Pons (tissue), 1 donor: ENCODE results near the gene WNK2.

Source experiments
- DNase-seq: peaks from one replicate; pipeline ENCODE4 v3.0.0-alpha.2; 2016; ENCODE audit warnings: low spot score

The WNK2 gene

DNA sequence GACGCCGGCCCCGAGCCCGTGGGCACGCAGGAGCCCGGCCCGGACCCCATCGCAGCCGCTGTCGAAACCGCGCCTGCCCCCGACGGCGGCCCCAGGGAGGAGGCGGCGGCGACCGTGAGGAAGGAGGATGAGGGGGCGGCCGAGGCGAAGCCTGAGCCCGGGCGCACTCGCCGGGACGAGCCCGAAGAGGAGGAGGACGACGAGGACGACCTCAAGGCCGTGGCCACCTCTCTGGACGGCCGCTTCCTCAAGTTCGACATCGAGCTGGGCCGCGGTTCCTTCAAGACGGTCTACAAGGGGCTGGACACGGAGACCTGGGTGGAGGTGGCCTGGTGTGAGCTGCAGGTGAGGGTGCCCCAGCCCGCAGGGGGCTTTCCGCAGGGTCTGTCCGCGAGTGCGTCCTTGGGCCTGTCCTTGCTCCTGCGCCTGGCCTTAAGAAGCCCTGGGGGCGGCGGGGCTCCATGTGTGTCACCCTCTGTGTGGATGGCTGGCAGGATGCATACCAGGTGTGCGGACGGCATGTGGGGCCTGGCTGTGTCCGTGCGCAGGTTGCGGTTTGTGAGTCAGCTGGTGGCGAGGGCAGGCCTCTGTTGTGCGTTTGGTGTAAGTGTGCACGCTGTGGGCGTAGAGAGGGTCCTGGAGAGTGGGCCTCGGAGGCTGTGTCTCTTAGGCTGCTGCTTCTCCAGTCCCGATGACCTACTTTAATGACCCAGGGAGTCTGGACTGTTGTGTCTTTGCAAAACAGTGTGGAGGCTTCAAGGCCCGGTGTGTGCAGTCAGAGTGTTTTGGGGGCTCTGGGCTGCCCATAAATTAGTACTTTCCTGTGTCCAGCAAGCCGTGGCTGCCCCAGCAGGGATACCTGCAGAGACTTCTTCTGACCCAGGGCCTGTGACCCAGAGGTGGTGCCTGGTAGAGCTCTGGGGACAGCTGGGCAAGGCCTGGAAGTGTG, 1.6 kb downstream of the WNK2 start:
- DNase-seq, result no peak

DNA sequence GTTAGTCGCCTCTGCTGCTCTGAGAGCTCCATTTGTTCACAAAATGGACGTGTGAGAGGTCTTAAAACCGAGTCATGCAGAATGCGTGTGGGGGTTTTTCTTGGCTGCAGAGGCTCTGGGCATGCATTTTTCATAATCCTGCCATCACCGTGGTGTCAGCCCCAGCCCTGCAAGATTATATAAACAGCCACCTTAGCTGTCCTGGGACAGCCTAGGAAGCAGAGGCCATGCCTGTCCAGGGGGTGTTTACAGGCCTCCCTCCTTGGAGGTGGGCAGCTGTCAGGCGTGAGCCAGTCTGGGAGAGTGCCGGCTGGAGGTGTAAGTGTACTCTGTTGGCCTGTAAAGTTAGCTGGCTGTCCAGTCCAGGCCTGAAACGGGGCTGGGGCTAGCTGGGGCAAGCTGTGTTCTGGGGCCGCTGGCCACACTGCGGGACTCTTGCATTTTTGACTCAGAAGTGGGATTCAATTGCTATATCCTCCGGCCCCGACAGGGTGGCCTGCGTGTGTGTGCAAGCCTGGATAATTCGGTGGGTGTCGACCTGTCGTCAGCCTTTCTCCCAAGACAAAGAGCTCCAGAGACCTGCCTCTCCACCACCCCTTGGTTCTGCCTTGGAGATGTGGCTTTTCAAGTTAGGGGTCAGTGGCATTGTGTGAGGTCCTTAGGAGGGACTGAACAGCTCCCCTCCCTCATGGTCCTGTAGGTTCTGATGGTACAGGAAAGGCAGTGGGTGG, 2.4 kb downstream of the WNK2 start:
- no peak for DNase-seq

DNA sequence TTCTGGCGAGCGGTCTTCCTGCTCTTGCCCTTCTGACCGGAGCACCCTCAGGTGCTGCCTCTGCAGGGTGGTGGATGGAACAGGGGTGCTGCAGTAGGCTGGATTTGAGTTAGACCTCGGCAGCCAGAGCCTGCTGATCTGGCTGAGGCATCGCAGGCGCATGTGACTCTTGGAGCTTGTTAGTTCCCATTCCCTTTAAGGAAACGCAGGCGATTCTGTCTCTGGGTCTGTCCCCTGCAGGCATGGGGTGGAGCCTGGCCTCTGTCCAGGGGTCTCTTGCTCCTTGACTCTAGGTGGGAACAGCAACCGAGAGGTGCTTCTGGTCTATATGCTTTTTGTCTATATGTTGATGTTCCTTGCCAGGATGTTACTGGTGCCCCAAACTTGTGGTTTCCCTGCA, 3.1 kb downstream of the WNK2 start:
- no peak for DNase-seq

DNA sequence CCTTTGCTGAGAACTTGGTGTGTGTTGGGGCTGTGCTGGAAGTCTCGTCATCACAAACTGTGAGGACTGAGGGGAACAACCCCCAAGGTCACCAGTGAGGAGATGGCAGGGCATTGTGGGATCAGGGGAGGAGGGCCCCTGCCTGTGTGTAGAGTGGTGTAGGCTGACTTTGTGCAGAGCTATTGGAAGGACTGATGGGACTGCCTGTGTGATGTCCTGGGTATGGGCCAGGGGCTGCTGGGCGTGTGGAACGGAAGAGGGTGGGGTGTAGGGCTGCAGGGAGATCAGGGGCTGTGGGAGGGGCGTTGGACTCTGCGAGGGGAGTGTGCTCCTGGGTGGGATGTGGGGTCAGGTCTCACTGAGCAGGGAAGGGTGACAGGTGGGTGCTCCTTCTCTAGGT, 3.6 kb downstream of the WNK2 start:
- DNase-seq, result no peak

GRCh38 chr9:93188426-93189368, 4.8 kb downstream of the WNK2 start:
- no peak for DNase-seq

DNA sequence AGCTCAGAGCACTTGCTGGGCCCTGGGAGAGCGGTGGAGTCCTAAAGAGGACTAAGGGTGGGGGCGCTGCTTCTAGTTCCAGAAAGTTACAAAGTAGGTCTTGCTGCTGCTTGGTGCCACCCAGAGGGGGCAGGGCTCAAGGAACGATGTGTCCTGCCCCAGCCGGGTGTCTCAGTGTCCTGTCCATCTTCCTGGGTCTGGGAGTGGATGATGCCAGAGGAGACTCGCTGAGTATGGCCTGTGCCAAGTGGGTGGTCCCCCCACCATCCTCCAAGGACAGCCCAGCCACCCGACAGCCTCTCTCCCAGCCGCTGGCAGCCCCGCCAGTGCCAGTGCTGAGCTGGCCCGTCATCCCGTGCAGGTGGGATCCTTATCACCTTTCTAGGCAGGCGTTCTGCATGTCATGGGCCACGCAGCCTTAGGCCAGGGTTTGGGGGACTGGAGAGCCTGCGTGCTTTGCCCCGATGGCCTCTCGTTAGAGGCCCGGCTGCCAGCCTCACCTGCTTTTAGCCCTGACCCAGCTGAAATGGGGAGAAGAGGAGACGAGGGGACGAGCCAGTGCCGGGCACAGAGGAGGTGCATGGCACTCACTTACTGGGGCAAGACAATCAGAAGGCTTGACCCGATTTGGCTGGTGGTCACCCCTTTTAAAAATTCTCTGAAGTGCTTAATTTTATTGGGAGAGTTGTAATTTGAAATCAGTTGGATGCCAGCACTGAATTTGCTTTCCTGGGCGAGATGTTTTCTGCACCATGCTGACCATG, 5.6 kb downstream of the WNK2 start:
- DNase-seq, result no peak

GRCh38 chr9:93190133-93190525, 6.2 kb downstream of the WNK2 start:
- DNase-seq, result no peak

DNA sequence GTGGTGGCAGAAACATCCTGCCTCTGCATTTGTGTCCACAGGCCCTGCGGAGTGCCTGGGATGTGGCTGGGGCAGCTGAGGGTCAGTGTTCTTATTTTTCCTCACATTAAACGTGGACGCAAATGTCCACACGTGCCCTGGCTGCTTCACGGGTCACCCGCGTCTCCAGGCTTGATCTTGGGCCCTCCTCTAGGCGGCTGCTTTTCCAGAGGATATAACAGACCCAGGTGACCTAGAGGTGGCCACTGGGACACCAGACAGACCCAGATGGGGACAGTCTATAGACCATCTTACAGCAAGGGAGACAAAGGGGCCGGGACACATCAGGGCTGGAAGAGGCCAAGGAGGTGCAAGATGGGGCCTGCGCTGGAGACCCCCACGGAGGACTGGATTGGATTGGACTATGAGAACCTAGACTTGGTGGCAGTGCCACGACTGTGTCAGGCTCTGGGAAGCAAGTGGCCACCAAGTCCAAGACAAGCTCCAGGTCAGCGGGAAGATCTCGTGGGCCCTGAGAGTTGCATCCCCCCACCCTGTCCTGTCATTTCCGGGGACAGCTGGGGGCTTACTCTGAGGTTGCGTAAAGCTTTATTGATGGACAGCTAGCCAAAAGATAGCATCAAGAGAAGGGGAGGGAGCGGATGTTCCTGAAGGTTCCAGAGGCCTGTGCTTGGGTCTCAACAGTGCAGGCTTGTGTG, 6.9 kb downstream of the WNK2 start:
- DNase-seq, result no peak

- no peak for DNase-seq
These were observed 7.4 kb downstream of the WNK2 start for GRCh38 chr9:93191354-93191660.

DNA sequence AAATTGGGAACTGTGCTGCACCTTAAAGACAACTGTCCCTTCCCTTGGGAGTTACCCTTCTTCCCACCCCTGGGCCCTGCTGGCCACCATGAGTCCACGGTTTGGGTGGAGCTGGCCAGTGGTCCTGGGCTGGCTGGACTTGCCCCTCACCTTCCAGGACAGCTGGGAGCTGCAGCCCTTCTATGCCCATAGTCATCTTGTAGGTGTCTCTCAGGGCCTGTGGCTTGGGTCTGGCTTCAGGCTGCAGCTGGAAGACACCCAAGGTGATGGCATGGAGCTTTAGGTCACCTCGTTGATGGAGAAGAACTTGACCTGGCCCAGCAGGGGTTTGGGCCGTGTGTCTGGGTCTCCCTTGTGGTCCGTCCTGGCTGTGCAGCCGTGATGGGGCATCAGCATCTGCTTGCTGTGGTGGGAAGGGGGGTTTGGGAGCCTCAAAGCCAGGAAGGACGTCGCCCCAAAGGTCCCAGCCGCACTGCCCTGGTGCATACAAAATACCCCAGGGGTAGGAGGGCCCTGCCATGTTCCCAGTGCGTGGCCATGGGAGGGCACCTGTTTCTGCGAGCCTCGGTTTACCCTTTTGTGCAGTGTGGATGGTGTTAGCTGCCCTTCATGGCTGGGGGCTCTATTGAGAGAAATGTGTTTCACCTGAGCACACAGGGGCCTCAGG, 8.9 kb downstream of the WNK2 start:
- no peak for DNase-seq

GRCh38 chr9:93193388-93194220, 9.7 kb downstream of the WNK2 start:
- no peak for DNase-seq

GRCh38 chr9:93194221-93194625, 10.3 kb downstream of the WNK2 start:
- no peak for DNase-seq

GRCh38 chr9:93194641-93195040, 10.7 kb downstream of the WNK2 start:
- no peak for DNase-seq

GRCh38 chr9:93196096-93197055, 12.4 kb downstream of the WNK2 start:
- DNase-seq, result no peak

- no peak for DNase-seq
These were observed 13.7 kb downstream of the WNK2 start for GRCh38 chr9:93197670-93198069.

- no peak for DNase-seq
These were observed 14.3 kb downstream of the WNK2 start for GRCh38 chr9:93198117-93198837.

DNA sequence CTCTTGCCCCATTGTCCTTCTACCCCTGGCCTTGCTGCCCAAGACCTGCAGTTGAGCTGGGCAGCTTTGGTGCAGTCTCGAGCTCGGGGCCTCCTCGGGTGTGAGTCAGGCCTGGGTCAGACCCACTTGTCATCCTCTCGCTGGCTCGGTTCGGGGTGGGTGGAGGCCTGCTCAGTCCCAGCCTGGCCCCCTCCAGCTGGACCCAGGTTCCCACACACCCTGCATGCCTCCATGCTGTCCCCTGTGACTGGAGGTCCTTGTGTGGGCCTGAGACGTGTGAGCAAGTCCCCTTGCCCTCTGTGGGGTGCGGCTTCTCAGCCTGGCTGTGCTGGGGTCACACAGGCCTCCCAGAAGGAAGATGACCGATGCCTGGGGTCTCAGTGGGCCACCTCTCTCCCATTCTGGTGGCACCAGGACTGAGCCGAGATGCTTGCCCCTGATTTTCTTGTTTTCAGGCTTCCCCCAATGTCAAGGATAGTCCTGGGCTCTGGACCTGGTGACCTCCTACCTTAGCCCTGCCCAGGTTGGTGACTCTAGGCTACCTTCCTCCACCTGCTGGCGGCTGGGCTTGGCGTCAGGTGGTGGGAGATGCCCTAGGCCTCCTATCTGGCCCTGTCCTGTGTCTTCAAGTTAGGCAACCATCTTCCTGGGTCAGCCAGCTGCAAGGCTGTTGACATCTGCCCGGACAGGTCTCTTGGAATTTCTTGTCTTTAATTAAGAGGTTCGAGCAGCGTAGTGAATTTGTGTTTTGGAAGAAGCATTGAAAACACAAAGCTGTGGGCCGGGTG, 15.1 kb downstream of the WNK2 start:
- no peak for DNase-seq
